HEK293 (cell line): ENCODE measurements around the gene GRK3.
A peak's percentile ranks its signal among the peaks of the same experiment; 100 is the strongest.

Experiments used
- CTCF ChIA-PET: fragments of 350-600 bp; formaldehyde crosslinking; extraction: SDS; loops from one replicate; lab custom pipeline; 2021; ENCODE audit warnings: antibody characterized with exemption; lab: Yijun Ruan, JAX
- POLR2A ChIA-PET: fragments of 300-600 bp; formaldehyde crosslinking; extraction: SDS; loops from one replicate; lab custom pipeline; 2020; ENCODE audit warnings: antibody characterized with exemption, inconsistent platforms; lab: Yijun Ruan, JAX
- H3K27ac ChIP-seq: fragments of 200-500 bp; sonication (Bioruptor generic); 2 replicates; pipeline ENCODE4 v1.5.1; 2014; ENCODE audit warnings: low read depth, low read length, control low read depth, inconsistent platforms; ENCODE audit errors: extremely low read depth
- H3K36me3 ChIP-seq, 2 experiments: fragments of 200-500 bp in 1 of 2; sonication (Bioruptor generic) in 1 of 2; 1 replicate in 1 of 2; 2 replicates in 1 of 2; pipeline ENCODE4 v1.5.1; 2014 to 2017; ENCODE audit warnings: inconsistent platforms in 2 of 2, low read length in 2 of 2; ENCODE audit not compliant: control insufficient read depth in 2 of 2, insufficient read depth in 1 of 2
- H3K4me1 ChIP-seq: fragments of 200-500 bp; sonication (Bioruptor generic); 2 replicates; pipeline ENCODE4 v1.5.1; 2014; ENCODE audit warnings: mild to moderate bottlenecking, low read length, inconsistent platforms; ENCODE audit not compliant: control insufficient read depth, insufficient read depth
- H3K4me3 ChIP-seq: 2 replicates; pipeline ENCODE4 v1.5.1; 2011; ENCODE audit warnings: low read depth, mild to moderate bottlenecking, control low read depth, low read length, moderate library complexity
- H3K9me3 ChIP-seq: fragments of 200-500 bp; sonication (Bioruptor generic); 2 replicates; pipeline ENCODE4 v1.5.1; 2014; ENCODE audit warnings: low read depth, low read length, inconsistent platforms; ENCODE audit not compliant: control insufficient read depth, insufficient read depth
- GLIS1 ChIP-seq: fragments of 450-650 bp; formaldehyde crosslinking; IDR thresholded peaks from 2 replicates; pipeline ENCODE4 v1.5.1; 2016; ENCODE audit warnings: missing biosample characterization, missing genetic modification characterization
- HOXD13 ChIP-seq: sonication (generic); formaldehyde crosslinking; IDR thresholded peaks from 2 replicates; pipeline ENCODE4 v1.8.0; 2022; ENCODE audit warnings: missing genetic modification reagents, borderline replicate concordance
- IKZF3 ChIP-seq: fragments of 450-650 bp; IDR thresholded peaks from 2 replicates; pipeline ENCODE4 v1.5.0; 2018; ENCODE audit warnings: missing biosample characterization, mild to moderate bottlenecking, missing genetic modification characterization, moderate library complexity
- KLF8 ChIP-seq: fragments of 450-650 bp; formaldehyde crosslinking; IDR thresholded peaks from 2 replicates; pipeline ENCODE4 v1.5.1; 2016; ENCODE audit warnings: missing biosample characterization, missing genetic modification characterization
- PATZ1 ChIP-seq: fragments of 450-650 bp; formaldehyde crosslinking; IDR thresholded peaks from 2 replicates; pipeline ENCODE4 v1.5.1; 2016; ENCODE audit warnings: missing biosample characterization, missing genetic modification characterization
- PRDM1 ChIP-seq: fragments of 450-650 bp; formaldehyde crosslinking; IDR thresholded peaks from 2 replicates; pipeline ENCODE4; 2016; ENCODE audit warnings: missing biosample characterization, missing genetic modification characterization
- YY1 ChIP-seq: fragments of 450-650 bp; formaldehyde crosslinking; IDR thresholded peaks from 2 replicates; pipeline ENCODE4 v1.5.1; 2018; ENCODE audit warnings: missing biosample characterization, missing genetic modification characterization
- ZBTB17 ChIP-seq: fragments of 450-650 bp; formaldehyde crosslinking; IDR thresholded peaks from 2 replicates; pipeline ENCODE4 v1.5.1; 2016; ENCODE audit warnings: missing biosample characterization, missing genetic modification characterization
- ZIC2 ChIP-seq: fragments of 450-650 bp; formaldehyde crosslinking; IDR thresholded peaks from 2 replicates; pipeline ENCODE4 v1.5.1; 2016; ENCODE audit warnings: missing biosample characterization, missing genetic modification characterization
- ZNF174 ChIP-seq: fragments of 450-650 bp; formaldehyde crosslinking; IDR thresholded peaks from 2 replicates; pipeline ENCODE4 v1.5.0; 2017; ENCODE audit warnings: missing biosample characterization, mild to moderate bottlenecking, missing genetic modification characterization
- ZNF18 ChIP-seq: fragments of 450-650 bp; formaldehyde crosslinking; IDR thresholded peaks from 2 replicates; pipeline ENCODE4 v1.5.1; 2016; ENCODE audit warnings: missing biosample characterization, missing genetic modification characterization
- ZNF239 ChIP-seq: fragments of 450-650 bp; formaldehyde crosslinking; IDR thresholded peaks from 2 replicates; pipeline ENCODE4 v1.5.1; 2016; ENCODE audit warnings: missing biosample characterization, missing genetic modification characterization
- ZNF24 ChIP-seq: fragments of 450-650 bp; formaldehyde crosslinking; IDR thresholded peaks from 2 replicates; pipeline ENCODE4 v1.5.1; 2016; ENCODE audit warnings: missing biosample characterization, missing genetic modification characterization
- ZNF366 ChIP-seq: fragments of 450-650 bp; formaldehyde crosslinking; conservative IDR thresholded peaks from 2 replicates; pipeline ENCODE4 v1.5.1; 2016; ENCODE audit warnings: missing biosample characterization, missing genetic modification characterization
- ZNF449 ChIP-seq: fragments of 450-650 bp; formaldehyde crosslinking; IDR thresholded peaks from 2 replicates; pipeline ENCODE4 v1.5.1; 2017; ENCODE audit warnings: missing biosample characterization, mild to moderate bottlenecking, missing genetic modification characterization, moderate library complexity
- ZNF473 ChIP-seq: fragments of 450-650 bp; formaldehyde crosslinking; IDR thresholded peaks from 2 replicates; pipeline ENCODE4 v1.5.1; 2017; ENCODE audit warnings: missing biosample characterization, missing genetic modification characterization
- ZNF501 ChIP-seq: fragments of 450-650 bp; formaldehyde crosslinking; IDR thresholded peaks from 2 replicates; pipeline ENCODE4 v1.5.1; 2016; ENCODE audit warnings: missing biosample characterization, missing genetic modification characterization
- ZNF544 ChIP-seq: fragments of 450-650 bp; formaldehyde crosslinking; IDR thresholded peaks from 2 replicates; pipeline ENCODE4 v1.5.0; 2017; ENCODE audit warnings: missing biosample characterization, missing genetic modification characterization
- ZNF548 ChIP-seq: fragments of 450-650 bp; formaldehyde crosslinking; IDR thresholded peaks from 2 replicates; pipeline ENCODE4 v1.5.1; 2016; ENCODE audit warnings: missing biosample characterization, missing genetic modification characterization
- ZNF600 ChIP-seq: fragments of 450-650 bp; formaldehyde crosslinking; IDR thresholded peaks from 2 replicates; pipeline ENCODE4 v1.5.1; 2016; ENCODE audit warnings: missing biosample characterization, missing genetic modification characterization
- ZNF654 ChIP-seq: fragments of 450-650 bp; formaldehyde crosslinking; IDR thresholded peaks from 2 replicates; pipeline ENCODE4 v1.5.1; 2016; ENCODE audit warnings: low read depth, missing biosample characterization, missing genetic modification characterization
- ZNF658 ChIP-seq: fragments of 450-650 bp; formaldehyde crosslinking; IDR thresholded peaks from 2 replicates; pipeline ENCODE4; 2016; ENCODE audit warnings: missing biosample characterization, missing genetic modification characterization
- ZSCAN4 ChIP-seq: fragments of 450-650 bp; formaldehyde crosslinking; IDR thresholded peaks from 2 replicates; pipeline ENCODE4 v1.5.1; 2017; ENCODE audit warnings: missing biosample characterization, missing genetic modification characterization

GRK3 gene

GRCh38 chr22:25714739-25715138, 150.3 kb downstream of the GRK3 start:
- peaks cover 3% of the 10 kb centered on the region in 2 experiments; a peak in 2 of 3 replicates for H3K36me3 ChIP-seq
- no peaks in the 10 kb centered on the region for H3K4me1 ChIP-seq
- no peak for TF ChIP-seq PRDM1 (tag by site-specific recombination)
- TF ChIP-seq ZNF654, result no peak
- TF ChIP-seq ZNF174 (tag by site-specific recombination), result no peak
- no peak for TF ChIP-seq ZNF658 (tag by site-specific recombination)
- no peak for TF ChIP-seq ZNF449 (tag by site-specific recombination)
- TF ChIP-seq ZNF239 (tag by site-specific recombination), result no peak
- no peak for TF ChIP-seq ZNF501 (tag by site-specific recombination)
- TF ChIP-seq HOXD13 (CRISPR knock-in tag), result no peak
- CTCF ChIA-PET, result interaction anchor here (0.6 to 0.7 kb wide), 4 partner anchors 57 to 351 kb away, joined by 3 to 4 read pairs (median 4); no protein-coding TSS in a partner anchor
- no peak overlapping the region for H3K27ac ChIP-seq
- no peaks in the 10 kb centered on the region for H3K9me3 ChIP-seq
- no peak overlapping the region for H3K4me3 ChIP-seq
- POLR2A ChIA-PET, result no interaction called here

GRCh38 chr22:25716637-25717036, 152.2 kb downstream of the GRK3 start:
- H3K9me3 ChIP-seq, result no peaks in the 10 kb centered on the region
- TF ChIP-seq GLIS1 (tag by site-specific recombination) (peak; percentile 22; the same call in 1 of the 2 replicates), ZIC2 (tag by site-specific recombination) (peak; percentile 78), ZNF24 (no peak)
- TF ChIP-seq, all 188 proteins: peak for 2
- H3K4me1 ChIP-seq, result no peaks in the 10 kb centered on the region
- POLR2A ChIA-PET, result no interaction called here
- CTCF ChIA-PET, result no interaction called here
- peaks cover 3% of the 10 kb centered on the region in 2 experiments; a peak in 2 of 3 replicates for H3K36me3 ChIP-seq
- no peak overlapping the region for H3K27ac ChIP-seq
- no peak overlapping the region for H3K4me3 ChIP-seq

- peaks cover 3% of the 10 kb centered on the region in 2 experiments; a peak in 2 of 3 replicates for H3K36me3 ChIP-seq
- CTCF ChIA-PET, result interaction anchor here (0.5 to 2.3 kb wide), 2 partner anchors 9 to 55 kb away, joined by 3 to 7 read pairs; no protein-coding TSS in a partner anchor
- no peaks in the 10 kb centered on the region for H3K4me1 ChIP-seq
- POLR2A ChIA-PET, result no interaction called here
- no peak overlapping the region for H3K4me3 ChIP-seq
- H3K9me3 ChIP-seq, result no peaks in the 10 kb centered on the region
- H3K27ac ChIP-seq, result no peak overlapping the region
- TF ChIP-seq ZNF473 (tag by site-specific recombination), result no peak
- TF ChIP-seq ZNF548 (tag by site-specific recombination), result no peak
- TF ChIP-seq ZNF174 (tag by site-specific recombination), result no peak
Observed at GRCh38 chr22:25718135-25718840, 153.8 kb downstream of the GRK3 start.

GRCh38 chr22:25722223-25722622, 157.7 kb downstream of the GRK3 start:
- Histone ChIP-seq H3K4me1 (peaks cover 4% of the 10 kb centered on the region; the same call in 1 of the 2 replicates), H3K36me3 (no peaks in the 10 kb centered on the region), H3K27ac (no peak overlapping the region), H3K4me3 (no peak overlapping the region), H3K9me3 (no peaks in the 10 kb centered on the region)
- POLR2A ChIA-PET, result no interaction called here
- CTCF ChIA-PET, result no interaction called here
- no peak for TF ChIP-seq ZNF366 (tag by site-specific recombination)
- no peak for TF ChIP-seq ZNF18 (tag by site-specific recombination)
- no peak for TF ChIP-seq ZNF600 (tag by site-specific recombination)
- no peak for TF ChIP-seq IKZF3
- no peak for TF ChIP-seq YY1 (tag by site-specific recombination)
- no peak for TF ChIP-seq KLF8 (tag by site-specific recombination)
- TF ChIP-seq PATZ1 (tag by site-specific recombination), result no peak
- TF ChIP-seq ZBTB17 (tag by site-specific recombination), result no peak
- TF ChIP-seq ZNF544, result no peak
- TF ChIP-seq ZNF654, result no peak
- TF ChIP-seq ZSCAN4 (tag by site-specific recombination), result no peak
